ENCODE measurements around the gene MROH7.

The MROH7 gene

GRCh38 chr1:54709547-54710292, 68.1 kb downstream of the MROH7 start:
- no peak for TF ChIP-seq CTCF (IDR thresholded peaks at IDR 0.05)

DNA sequence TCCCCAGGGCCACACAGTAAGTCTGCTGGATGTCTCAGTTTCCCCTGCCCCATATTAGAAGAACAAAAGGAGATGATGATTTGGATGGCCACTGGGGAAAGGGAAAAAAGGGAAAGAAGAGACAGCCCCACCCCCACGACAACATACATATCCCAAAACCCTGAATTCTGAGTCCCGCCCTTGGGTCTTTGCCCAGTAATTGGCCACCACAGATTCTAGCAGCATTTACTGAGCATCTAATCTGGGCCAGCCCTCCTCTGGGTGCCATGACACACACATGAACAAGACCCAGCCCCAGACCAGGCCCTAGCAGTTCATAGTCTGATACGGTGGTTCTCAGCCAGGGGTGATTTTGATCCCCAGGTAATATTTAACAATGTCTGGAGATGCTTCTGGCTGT, 68.8 kb downstream of the MROH7 start:
- TF ChIP-seq CTCF (IDR thresholded peaks at IDR 0.05) = no peak

DNA sequence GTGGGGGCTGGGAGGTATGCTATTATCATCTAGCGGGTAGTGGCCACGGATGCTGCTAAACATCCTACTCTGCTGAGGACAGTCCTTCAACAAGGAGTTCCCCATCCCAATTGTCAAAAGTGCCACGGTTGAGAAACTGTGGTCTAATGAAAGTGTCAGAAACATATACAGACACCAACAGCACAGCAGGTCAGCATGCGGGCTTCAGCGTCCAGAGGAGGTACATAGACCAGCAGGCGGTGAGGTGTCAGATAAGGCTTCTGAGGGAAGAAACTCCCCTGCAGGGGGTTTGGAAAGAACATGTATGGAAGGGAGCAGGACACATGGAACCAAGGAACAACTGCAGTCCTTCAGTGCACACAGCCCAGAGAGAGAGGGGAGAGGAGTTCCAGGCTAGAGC, 69.3 kb downstream of the MROH7 start:
- TF ChIP-seq CTCF (IDR thresholded peaks at IDR 0.05) = no peak

GRCh38 chr1:54711536-54711935, 70.0 kb downstream of the MROH7 start:
- no peak for TF ChIP-seq CTCF (IDR thresholded peaks at IDR 0.05)

GRCh38 chr1:54714881-54715492, 73.4 kb downstream of the MROH7 start:
- TF ChIP-seq CTCF (IDR thresholded peaks at IDR 0.05) = no peak

DNA sequence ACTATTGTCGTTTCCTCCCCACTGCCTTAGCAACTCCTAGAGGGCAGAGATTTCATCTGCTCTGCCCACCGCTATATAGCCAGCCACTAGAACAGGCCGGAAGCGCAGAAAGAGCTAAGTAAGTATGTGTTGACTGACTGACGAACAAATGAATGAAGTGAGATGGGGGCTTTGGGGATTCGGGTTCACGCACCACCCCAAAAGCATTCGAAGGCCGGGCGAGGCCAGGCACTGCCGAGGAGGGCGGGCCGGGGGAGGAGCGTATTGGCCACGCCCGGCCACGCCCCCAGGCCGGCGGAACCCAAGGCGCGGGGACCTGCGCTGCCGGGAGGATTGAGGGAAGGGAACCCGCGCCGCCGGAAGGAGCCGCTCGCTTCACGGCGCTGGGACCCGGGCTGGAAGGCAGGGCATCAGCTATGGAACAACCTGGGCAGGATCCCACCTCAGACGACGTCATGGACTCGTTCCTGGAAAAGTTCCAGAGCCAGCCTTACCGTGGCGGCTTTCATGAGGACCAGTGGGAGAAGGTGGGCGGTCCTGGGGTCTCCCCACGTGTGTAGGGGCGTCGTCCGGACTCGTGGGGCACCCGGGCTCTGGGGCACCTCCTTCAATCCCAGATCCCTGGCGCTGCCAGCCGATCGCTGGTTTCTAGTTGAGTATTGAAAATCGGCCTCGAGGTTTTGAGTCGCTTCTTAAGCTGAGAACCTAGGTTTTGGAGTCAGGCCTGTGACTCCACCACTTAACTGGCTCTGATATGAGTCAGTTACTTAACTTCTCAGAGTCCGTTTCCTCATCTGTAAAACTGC, 74.1 kb downstream of the MROH7 start, which contains the start of gene TTC4:
Gene TTC4, plus strand, starts transcription at position 369 of the 806 bp plus-strand sequence. Its CDS starts 48 bp downstream, at position 417.
- no peak for TF ChIP-seq CTCF (IDR thresholded peaks at IDR 0.05)

DNA sequence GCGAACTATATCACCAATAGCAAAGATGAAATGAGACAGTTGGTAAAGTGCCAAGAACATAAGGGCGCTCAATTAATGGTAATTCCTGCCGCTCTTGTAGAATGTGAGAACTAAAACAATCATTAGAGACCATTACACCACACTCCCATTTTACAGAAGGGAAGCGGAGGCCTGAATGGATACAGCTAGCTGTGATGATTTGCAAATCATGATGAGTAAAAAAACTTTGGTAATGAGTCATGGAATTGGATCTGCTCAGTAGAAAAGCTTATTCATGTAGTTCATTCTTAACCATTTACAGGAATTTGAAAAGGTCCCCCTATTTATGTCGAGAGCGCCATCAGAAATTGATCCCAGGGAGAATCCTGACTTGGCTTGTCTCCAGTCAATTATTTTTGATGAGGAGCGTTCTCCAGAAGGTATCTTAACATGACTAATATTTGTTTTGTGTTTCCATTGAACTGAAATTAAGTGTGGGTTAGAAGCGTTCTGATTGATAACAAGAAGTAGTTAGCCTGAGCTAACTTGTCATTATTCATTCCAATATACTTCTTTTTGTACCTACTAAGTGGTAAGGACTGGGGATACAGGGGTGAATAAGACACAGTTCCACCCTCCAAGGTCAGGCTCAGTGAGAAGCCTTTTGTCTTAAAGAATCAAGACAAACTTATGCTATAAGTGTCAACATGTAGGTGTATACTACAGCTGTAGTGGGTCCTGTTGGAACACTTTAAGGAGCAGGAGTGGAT, 74.9 kb downstream of the MROH7 start:
- TF ChIP-seq CTCF (IDR thresholded peaks at IDR 0.05) = no peak
